DND-41 (cell line): ENCODE data around the gene ADORA2A.

Experiments
- CTCF ChIP-seq: IDR thresholded peaks from 2 replicates; pipeline ENCODE4 v1.5.1; 2012; ENCODE audit warnings: borderline replicate concordance, low read length, moderate library complexity, mild to moderate bottlenecking; ENCODE audit not compliant: poor library complexity, severe bottlenecking; ENCODE audit errors: extremely low read depth
- EZH2 ChIP-seq: IDR thresholded peaks from 3 replicates; pipeline ENCODE4 v1.6.1; 2012; ENCODE audit warnings: borderline replicate concordance, low read depth, mild to moderate bottlenecking, moderate library complexity, low read length, inconsistent platforms; ENCODE audit not compliant: severe bottlenecking

GRCh38 chr22:24489011-24489410 lies 61.6 kb downstream of the ADORA2A start:
- TF ChIP-seq EZH2 (no peak), CTCF (no peak)
